Measurements from ENCODE around the gene DLST.
"Not testable (repeated sequence)": the region's sequence is repeated elsewhere in the genome, so short reads cannot be mapped to it uniquely, and the experiment has no call there.

GRCh38 chr14:74932936-74933335, 51.2 kb downstream of the DLST start:
- not testable (repeated sequence) for TF ChIP-seq CTCF, POLR2A (IDR thresholded peaks at IDR 0.05)
